ENCODE measurements around the gene TJP1. TPM values are rescaled to one million over a fixed set of nuclear protein-coding genes. Genes with fewer than 3 reads are reported as not detected.

Gene TJP1
- total RNA-seq, 4 donors from 2014 or later, result 88.0 to 165 (median 93.9) TPM

DNA sequence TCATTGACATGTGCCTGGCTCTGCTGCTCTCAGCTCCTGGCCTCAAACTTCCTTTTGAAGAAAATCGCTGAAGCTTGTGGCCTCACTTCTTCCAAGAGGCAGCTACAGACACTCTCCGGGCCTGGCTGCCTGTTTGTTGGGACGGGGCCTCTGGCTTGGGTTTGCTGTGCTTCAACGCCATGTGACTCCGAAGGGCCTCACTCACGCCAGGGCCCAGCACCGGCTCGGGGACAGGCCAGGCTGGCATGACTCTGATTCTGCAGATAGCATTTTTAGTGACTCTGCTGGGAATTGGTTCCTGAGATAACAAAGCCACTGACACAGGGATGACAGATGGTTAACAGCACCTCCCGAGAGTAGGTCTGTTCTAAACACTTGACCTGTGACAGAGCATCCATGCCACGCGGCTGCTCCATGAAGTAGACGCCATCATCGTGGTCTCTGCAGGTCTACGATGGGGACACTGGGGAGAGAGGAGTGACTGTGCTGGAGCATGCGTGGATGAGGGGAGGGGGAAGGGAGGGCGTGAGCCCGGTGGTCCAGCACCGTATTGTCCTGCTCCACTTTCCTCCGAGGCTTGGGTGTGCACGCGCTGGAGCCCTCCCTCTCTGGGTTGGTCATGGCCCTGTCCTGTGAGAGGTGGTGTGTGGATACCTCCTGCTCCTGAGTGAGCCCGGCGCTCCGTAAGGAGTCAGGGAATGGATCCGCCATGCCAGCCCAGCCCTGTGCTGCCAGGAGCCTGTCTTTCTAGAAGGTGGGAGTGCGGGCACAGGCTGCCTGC is 133.6 kb downstream of the TJP1 start:
- ATAC-seq (ENCODE audit: low FRiP score) (no peak), DNase-seq (ENCODE audit: low spot score) (no peak)
- TF ChIP-seq, protein P1, sequence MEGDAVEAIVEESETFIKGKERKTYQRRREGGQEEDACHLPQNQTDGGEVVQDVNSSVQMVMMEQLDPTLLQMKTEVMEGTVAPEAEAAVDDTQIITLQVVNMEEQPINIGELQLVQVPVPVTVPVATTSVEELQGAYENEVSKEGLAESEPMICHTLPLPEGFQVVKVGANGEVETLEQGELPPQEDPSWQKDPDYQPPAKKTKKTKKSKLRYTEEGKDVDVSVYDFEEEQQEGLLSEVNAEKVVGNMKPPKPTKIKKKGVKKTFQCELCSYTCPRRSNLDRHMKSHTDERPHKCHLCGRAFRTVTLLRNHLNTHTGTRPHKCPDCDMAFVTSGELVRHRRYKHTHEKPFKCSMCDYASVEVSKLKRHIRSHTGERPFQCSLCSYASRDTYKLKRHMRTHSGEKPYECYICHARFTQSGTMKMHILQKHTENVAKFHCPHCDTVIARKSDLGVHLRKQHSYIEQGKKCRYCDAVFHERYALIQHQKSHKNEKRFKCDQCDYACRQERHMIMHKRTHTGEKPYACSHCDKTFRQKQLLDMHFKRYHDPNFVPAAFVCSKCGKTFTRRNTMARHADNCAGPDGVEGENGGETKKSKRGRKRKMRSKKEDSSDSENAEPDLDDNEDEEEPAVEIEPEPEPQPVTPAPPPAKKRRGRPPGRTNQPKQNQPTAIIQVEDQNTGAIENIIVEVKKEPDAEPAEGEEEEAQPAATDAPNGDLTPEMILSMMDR (IDR thresholded peaks at IDR 0.05), result no peak

DNA sequence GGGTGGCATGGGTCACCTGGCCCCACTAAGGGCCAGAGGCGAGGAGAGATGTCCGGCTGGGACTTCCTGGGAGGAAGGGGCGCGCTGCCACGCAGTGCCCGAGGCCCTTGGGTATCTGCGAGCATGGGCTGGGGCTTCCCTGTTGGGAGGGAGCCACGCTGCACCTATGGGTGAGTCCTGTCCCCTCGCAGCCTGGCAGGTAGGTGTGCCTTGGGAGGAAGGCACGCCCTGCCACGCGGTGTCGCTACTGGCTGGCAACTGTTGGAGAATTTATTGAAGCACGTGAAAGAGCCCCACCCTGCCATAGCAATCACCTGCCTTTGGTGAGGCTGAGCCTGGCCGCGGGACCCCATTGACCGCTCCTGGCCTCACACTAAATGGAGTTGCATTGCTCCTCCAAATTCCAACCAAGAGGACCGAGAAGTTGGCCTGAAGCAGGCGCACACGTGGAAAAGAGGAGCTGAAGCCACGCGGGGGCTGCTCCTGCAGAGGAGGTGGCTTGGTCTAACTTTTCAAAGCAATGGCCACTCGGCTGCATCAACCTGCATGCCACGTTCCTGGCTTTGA is 134.2 kb downstream of the TJP1 start:
- TF ChIP-seq, protein P1 (IDR thresholded peaks at IDR 0.05), result no peak
- ATAC-seq (ENCODE audit: low FRiP score), result no peak
- no peak for DNase-seq (ENCODE audit: low spot score)

DNA sequence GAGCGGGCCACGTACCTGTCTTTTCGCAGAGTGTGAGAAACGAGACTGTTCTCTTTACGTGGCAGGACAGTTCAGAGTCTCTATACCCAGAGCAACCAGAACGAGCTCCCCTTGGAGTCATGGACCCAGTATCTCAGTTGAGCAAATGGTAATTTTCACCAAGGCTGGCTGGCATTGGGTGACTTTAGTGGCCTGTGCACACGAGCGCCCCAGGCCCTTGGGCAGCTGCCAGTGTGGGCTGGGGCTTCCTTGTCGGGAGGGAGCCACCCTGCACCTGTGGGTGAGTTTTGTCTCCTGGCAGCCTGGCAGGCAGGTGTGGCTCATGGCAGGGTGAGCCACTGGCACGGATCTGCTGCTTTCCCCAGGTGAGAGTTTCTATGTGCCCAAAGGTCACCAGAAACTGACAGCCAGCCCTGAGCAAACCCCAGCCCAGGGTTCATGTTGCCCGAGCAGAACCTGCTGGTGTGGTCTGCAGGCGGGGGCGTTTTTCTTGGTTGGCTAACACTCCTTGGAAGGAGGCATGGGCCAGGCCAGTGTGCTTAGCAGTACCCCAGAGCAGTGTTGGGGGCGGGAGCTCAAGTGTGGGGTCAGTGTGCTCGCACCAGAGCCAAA is 135.0 kb downstream of the TJP1 start:
- ATAC-seq (ENCODE audit: low FRiP score) (no peak), DNase-seq (ENCODE audit: low spot score) (no peak)
- TF ChIP-seq, protein P1 (IDR thresholded peaks at IDR 0.05), result no peak

DNA sequence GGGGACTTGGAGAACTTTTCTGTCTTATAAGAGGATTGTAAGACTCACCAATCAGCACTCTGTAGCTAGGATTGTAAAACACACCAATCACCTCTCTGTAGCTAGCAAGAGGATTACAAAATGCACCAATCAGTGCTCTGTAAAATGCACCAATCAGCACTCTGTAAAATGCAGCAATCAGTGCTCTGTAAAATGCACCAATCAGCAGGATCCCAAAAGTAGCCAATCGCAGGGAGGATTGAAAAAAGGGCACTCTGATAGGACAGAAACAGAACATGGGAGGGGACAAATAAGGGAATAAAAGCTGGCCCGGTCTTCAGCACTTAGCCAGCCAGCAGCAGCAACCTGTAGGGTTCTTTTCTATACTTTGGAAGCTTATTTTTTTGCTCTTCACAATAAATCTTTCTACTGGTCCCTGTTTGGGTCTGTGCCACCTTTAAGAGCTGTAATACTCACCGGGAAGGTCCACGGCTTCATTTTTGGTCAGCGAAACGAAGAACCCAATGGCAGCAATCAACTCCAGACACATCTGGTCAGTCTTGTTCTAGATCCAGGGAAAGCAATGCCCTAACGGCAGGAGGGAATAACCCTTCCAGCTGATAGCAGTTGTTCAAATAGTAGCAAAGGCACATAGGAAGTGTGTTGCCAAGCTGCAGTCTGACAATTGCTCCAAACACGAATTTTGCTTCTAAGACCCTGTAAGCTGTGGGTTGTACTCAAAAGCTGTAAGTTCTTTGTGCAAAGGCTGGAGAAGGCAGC is 135.6 kb downstream of the TJP1 start:
- DNase-seq (ENCODE audit: low spot score) (no peak), ATAC-seq (ENCODE audit: low FRiP score) (no peak)
- TF ChIP-seq, protein P1 (IDR thresholded peaks at IDR 0.05), result no peak

DNA sequence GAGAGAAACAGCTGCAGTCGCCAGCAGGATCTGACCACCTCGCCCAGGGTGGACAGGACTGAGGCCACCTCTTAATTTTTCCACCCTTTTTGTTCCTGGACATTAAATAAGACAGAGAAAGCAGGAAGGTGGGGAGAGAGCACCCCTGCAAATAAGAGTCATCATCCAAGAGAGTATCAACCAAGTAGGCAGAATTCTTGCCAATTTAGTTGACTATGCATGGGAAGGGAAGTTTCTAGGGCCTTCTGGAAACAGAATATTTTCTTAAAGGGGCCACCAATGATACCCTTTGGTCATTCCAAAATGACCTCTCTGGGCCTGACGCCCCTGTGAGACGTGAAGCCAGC is 136.2 kb downstream of the TJP1 start:
- no peak for DNase-seq (ENCODE audit: low spot score)
- TF ChIP-seq, protein P1 (IDR thresholded peaks at IDR 0.05), result no peak
- ATAC-seq (ENCODE audit: low FRiP score), result no peak

DNA sequence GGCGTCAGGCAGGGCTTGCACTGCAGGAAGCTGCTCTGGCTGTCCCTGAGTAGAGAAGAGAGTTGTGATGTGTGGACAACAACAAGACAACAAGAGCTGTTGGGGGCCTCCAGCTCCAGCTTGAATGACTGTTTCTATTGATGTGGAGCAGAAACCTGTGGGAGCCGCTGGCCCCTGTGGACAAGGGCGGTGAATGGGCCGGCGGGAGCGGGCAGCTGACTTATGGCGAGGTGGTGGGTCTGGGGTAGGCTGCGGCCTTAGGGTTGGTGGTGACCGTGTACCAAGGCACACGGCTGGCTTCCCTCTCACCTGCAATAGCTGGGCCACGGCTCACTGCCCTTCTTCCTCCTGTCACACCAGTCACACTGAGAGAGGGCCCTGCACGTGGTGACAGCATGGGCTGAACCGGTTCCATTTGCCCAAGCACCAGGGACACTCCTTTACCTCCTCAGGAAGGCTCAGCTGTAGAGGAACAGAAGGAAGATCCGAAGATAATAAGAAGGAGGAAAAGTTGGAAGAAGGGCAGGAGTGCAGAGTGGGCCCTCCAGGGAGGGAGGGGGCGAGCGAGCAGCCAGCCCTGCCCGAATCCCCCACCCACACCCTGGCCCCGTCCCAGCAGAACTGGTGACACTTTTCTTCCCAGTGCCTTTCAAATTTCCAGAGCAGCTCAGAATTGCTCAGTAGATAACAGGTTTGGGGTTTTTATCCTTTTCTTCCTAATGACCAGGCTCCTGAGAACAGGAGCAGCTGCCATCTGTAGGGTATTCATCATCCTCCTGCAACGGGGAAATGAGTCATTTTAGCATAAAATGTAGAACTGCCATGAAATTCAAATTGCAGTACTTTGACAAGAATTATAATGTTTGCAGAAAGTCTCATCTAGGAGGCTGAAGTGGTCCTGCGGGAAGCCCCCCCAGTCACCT is 136.9 kb downstream of the TJP1 start:
- ATAC-seq (ENCODE audit: low FRiP score), result no peak

More for the DNA sequence above, 136.9 kb downstream of the TJP1 start:
- TF ChIP-seq, protein P1 (IDR thresholded peaks at IDR 0.05), result no peak
- DNase-seq (ENCODE audit: low spot score), result no peak
